Activated T-cell treated with anti-CD3 and anti-CD28 coated beads for 1 hour (primary cell): ENCODE measurements around the gene TRAPPC5.

ENCODE experiments used
- DNase-seq: peaks from one replicate; pipeline ENCODE4 v3.0.0-alpha.2; 2020; ENCODE audit warnings: low read depth

The TRAPPC5 gene

GRCh38 chr19:7732045-7732444 is 51.4 kb downstream of the TRAPPC5 start, which contains the start of gene CLEC4G:
TSS of gene CLEC4G (minus strand) at chr19:7732110. CDS start at chr19:7732102, 8 bp downstream.
- DNase-seq = no peak

GRCh38 chr19:7733376-7733775 is 52.7 kb downstream of the TRAPPC5 start:
- no peak for DNase-seq

- no peak for DNase-seq
Observed at GRCh38 chr19:7734220-7735203, 53.9 kb downstream of the TRAPPC5 start.

- DNase-seq = no peak
Observed at GRCh38 chr19:7736148-7736547, 55.5 kb downstream of the TRAPPC5 start.

- no peak for DNase-seq
Observed at GRCh38 chr19:7737215-7737614, 56.6 kb downstream of the TRAPPC5 start.
